GM12878 (cell line): Measurements from ENCODE around the gene NELFB. TPM values are rescaled to one million over a fixed set of nuclear protein-coding genes. Genes with fewer than 3 reads are reported as not detected.

Experiments used
- ATAC-seq: fragments of 200-7000 bp; cut with Tn5 transposase; 3 replicates; pipeline ENCODE4 v1.9.1; 2020; ENCODE audit warnings: mild to moderate bottlenecking, moderate library complexity
- BruUV-seq: library from RNA; stranded (reverse); fragments of 400-500 nt; replicated peaks from 2 replicates; lab custom pipeline; 2021; lab: Mats Ljungman, UMichigan
- CTCF ChIA-PET: fragments of 300-600 bp; sonication (Branson Sonifier 250); formaldehyde crosslinking; extraction: SDS; loops from one replicate; lab custom pipeline; 2021; ENCODE audit warnings: inconsistent platforms; lab: Yijun Ruan, JAX
- POLR2A ChIA-PET: fragments of 350-600 bp; formaldehyde crosslinking; extraction: SDS; loops from one replicate; lab custom pipeline; 2021; ENCODE audit warnings: inconsistent platforms; lab: Charles Lee
- RAD21 ChIA-PET: fragments of 300-600 bp; sonication (Branson Sonifier 250); formaldehyde crosslinking; loops from one replicate; lab custom pipeline; 2023; ENCODE audit warnings: antibody characterized with exemption; ENCODE audit not compliant: unreplicated experiment; lab: Charles Lee
- SMC1A ChIA-PET: fragments of 300-600 bp; sonication (Branson Sonifier 250); formaldehyde crosslinking; loops from one replicate; lab custom pipeline; 2023; ENCODE audit not compliant: unreplicated experiment, uncharacterized antibody; lab: Charles Lee
- DNase-seq: peaks from one replicate; pipeline ENCODE4 v3.0.0-alpha.2; 2011; ENCODE audit warnings: low read depth, low spot score
- FAIRE-seq: peaks from 3 replicates; lab custom pipeline; 2011; peaks lifted over from hg19 to GRCh38; lab: Jason Lieb, UNC
- H2AFZ ChIP-seq: 2 replicates; pipeline ENCODE4 v1.6.0; 2011; ENCODE audit warnings: low read depth, low read length, control low read depth; ENCODE audit not compliant: control insufficient read depth
- H3K27ac ChIP-seq: 2 replicates; pipeline ENCODE4 v1.5.1; 2011; ENCODE audit warnings: control low read depth; ENCODE audit not compliant: control insufficient read depth, insufficient read depth
- H3K27me3 ChIP-seq, 2 experiments: replicated peaks in 1 of 2; 2 replicates each; pipeline versions ENCODE4 v1.6.0 to v1.6.1; 2011; ENCODE audit warnings: low read length in 1 of 2; ENCODE audit not compliant: control insufficient read depth in 2 of 2, insufficient read depth in 2 of 2
- H3K36me3 ChIP-seq, 2 experiments: 2 replicates each; pipeline ENCODE4 v1.5.1; 2011; ENCODE audit warnings: low read length in 1 of 2; ENCODE audit not compliant: control insufficient read depth in 2 of 2, insufficient read depth in 2 of 2
- H3K4me1 ChIP-seq: 2 replicates; pipeline ENCODE4 v1.6.1; 2011; ENCODE audit warnings: mild to moderate bottlenecking, low read length, moderate library complexity, mixed read lengths; ENCODE audit not compliant: control insufficient read depth, insufficient read depth
- H3K4me2 ChIP-seq: 2 replicates; pipeline ENCODE4 v1.6.0; 2011; ENCODE audit warnings: control low read depth; ENCODE audit not compliant: control insufficient read depth, insufficient read depth
- H3K4me3 ChIP-seq: fragments of 200-600 bp; sonication (generic); 2 replicates; pipeline ENCODE4 v1.5.1; 2016
- H3K79me2 ChIP-seq: 2 replicates; pipeline ENCODE4 v1.6.0; 2011; ENCODE audit warnings: low read length; ENCODE audit not compliant: control insufficient read depth, insufficient read depth
- H3K9ac ChIP-seq: 2 replicates; pipeline ENCODE4 v1.8.0; 2011; ENCODE audit warnings: low read length, control low read depth, mixed read lengths; ENCODE audit not compliant: control insufficient read depth, insufficient read depth
- H3K9me3 ChIP-seq: replicated peaks from 3 replicates; pipeline ENCODE4 v1.5.1; 2011; ENCODE audit warnings: mild to moderate bottlenecking, low read length; ENCODE audit not compliant: control insufficient read depth, insufficient read depth
- H4K20me1 ChIP-seq: 2 replicates; pipeline ENCODE4 v1.6.0; 2011; ENCODE audit not compliant: control insufficient read depth, insufficient read depth
- MEF2B ChIP-seq: fragments of 450-650 bp; IDR thresholded peaks from 2 replicates; pipeline ENCODE4 v1.6.1; 2018; ENCODE audit warnings: mild to moderate bottlenecking, moderate library complexity; ENCODE audit not compliant: partially characterized antibody, poor library complexity, severe bottlenecking
- MLLT1 ChIP-seq: fragments of 450-650 bp; IDR thresholded peaks from 2 replicates; pipeline ENCODE4 v1.6.1; 2016; ENCODE audit warnings: mild to moderate bottlenecking
- NRF1 ChIP-seq: conservative IDR thresholded peaks from 2 replicates; pipeline ENCODE4 v1.6.1; 2011; ENCODE audit warnings: mild to moderate bottlenecking, low read depth, low read length, improper control_type of control experiment
- RCOR1 ChIP-seq: conservative IDR thresholded peaks from 2 replicates; pipeline ENCODE4 v1.6.1; 2012; ENCODE audit warnings: low read depth, low read length, improper control_type of control experiment
- WGBS: methylation state at CpG from one replicate; pipeline ENCODE4 v1.1.6; 2016; ENCODE audit warnings: low lambda C conversion rate; ENCODE audit not compliant: insufficient replicate concordance, insufficient coverage; ENCODE audit errors: missing lambda C conversion rate; 5-methylcytosine and 5-hydroxymethylcytosine counted together
- in situ Hi-C: fragments of 300-500 bp; cut with MboI; formaldehyde crosslinking; loops from 9 replicates; pipeline ENCODE4 v1.14.3; 2018; ENCODE audit warnings: mixed read lengths
- intact Hi-C: fragments of 100-400 bp; cut with micrococcal nuclease; formaldehyde crosslinking; loops from one replicate; pipeline ENCODE4 v1.14.2; 2022; ENCODE audit not compliant: unreplicated experiment
- polyA plus RNA-seq, 11 experiments: library from polyadenylated mRNA; depleted of rRNA in 4 of 11; unstranded in 6 of 11; stranded (reverse) in 5 of 11; fragments of >200 nt; fragmentation: Nextera tagmentation in 4 of 11; fragmentation: Illumina TruSeq in 1 of 11; extraction: Ambion mirVana in 4 of 11; extraction: Trizol in 1 of 11; gene quantifications; 1 replicate in 1 of 11; 2 replicates in 10 of 11; pipeline versions ENCODE4 v1.2.1 to v1.2.3, GENCODE V29; 2011 to 2016; ENCODE audit warnings: inconsistent platforms in 2 of 11, missing spikeins in 2 of 11, low read depth in 1 of 11
- total RNA-seq, 4 experiments: library from RNA; depleted of rRNA in 3 of 4; stranded (reverse); fragments of >200 nt in 3 of 4; fragmentation: Illumina TruSeq in 1 of 4; extraction: Trizol in 1 of 4; gene quantifications; 2 replicates each; pipeline versions ENCODE4 v1.2.1 to v1.2.3, GENCODE V29; 2013 to 2021

The NELFB gene
- total and polyA plus RNA-seq, 10 of the 15 experiments (the other 5 are each of a cell fraction or from before 2014, with no cell fraction given), result 0.19 to 63.4 (median 30.9) TPM

- H3K4me2 ChIP-seq, result peak overlapping the region; percentile 62; the same call in 1 of the 2 replicates
- H3K36me3 ChIP-seq, result no peaks in the 10 kb centered on the region
- POLR2A ChIA-PET, result interaction anchor here (2.0 kb wide), 1 partner anchor 13 kb away, joined by 9 read pairs; no protein-coding TSS in a partner anchor
Measured at GRCh38 chr9:137303151-137303892, 48.2 kb downstream of the NELFB start.

More at GRCh38 chr9:137303151-137303892, 48.2 kb downstream of the NELFB start:
- H3K27me3 ChIP-seq, result no peaks in the 10 kb centered on the region; a peak in 1 of 4 replicates
- CTCF ChIA-PET, result interaction anchor here (0.6 to 2.1 kb wide), 5 partner anchors 10 to 139 kb away, joined by 3 to 17 read pairs (median 9); no protein-coding TSS in a partner anchor
- RAD21 ChIA-PET, result no interaction called here
- no peak overlapping the region for H3K9ac ChIP-seq
- TF ChIP-seq MEF2B (no peak), RCOR1 (no peak), MLLT1 (peak; percentile 38; the same call in 1 of the 2 replicates), NRF1 (no peak)
- H4K20me1 ChIP-seq, result no peaks in the 10 kb centered on the region
- SMC1A ChIA-PET, result no interaction called here
- H3K79me2 ChIP-seq, result no peaks in the 10 kb centered on the region; the same call in 1 of the 2 replicates
- in situ Hi-C loops (no loop called here), intact Hi-C loops (loop anchor here (2.0 to 5.0 kb wide), 2 partner anchors 103 to 119 kb away; partner anchors contain the start of genes EXD3 and NOXA1)
- H3K27ac ChIP-seq, result no peak overlapping the region
- no peaks in the 10 kb centered on the region for H3K9me3 ChIP-seq
- DNase-seq, result no peak
- no peak overlapping the region for H3K4me3 ChIP-seq
- no peak overlapping the region for H2AFZ ChIP-seq
- H3K4me1 ChIP-seq, result peaks cover 35% of the 10 kb centered on the region
- no peak for FAIRE-seq
- ATAC-seq, result no peak
- no TSS peak for BruUV-seq
- WGBS, result 75% methylated on average over 22 of the region's 23 CpGs
